MG63 (cell line): ENCODE measurements around the gene MYL3. TPM values are rescaled to one million over a fixed set of nuclear protein-coding genes. Genes with fewer than 3 reads are reported as not detected.

Experiments
- DNase-seq: peaks from one replicate; pipeline ENCODE4 v3.0.0-alpha.2; 2020
- H3K27me3 ChIP-seq: fragments of 250-450 bp; sonication (Bioruptor Pico); 2 replicates; pipeline ENCODE4 v1.5.1; 2020; ENCODE audit warnings: mild to moderate bottlenecking, moderate library complexity
- H3K36me3 ChIP-seq: fragments of 250-450 bp; sonication (Bioruptor Pico); 2 replicates; pipeline ENCODE4 v1.5.1; 2020; ENCODE audit warnings: mild to moderate bottlenecking, moderate library complexity
- H3K4me3 ChIP-seq: fragments of 250-450 bp; sonication (Bioruptor Pico); 2 replicates; pipeline ENCODE4 v1.5.1; 2020; ENCODE audit warnings: mild to moderate bottlenecking, moderate library complexity
- H3K9me3 ChIP-seq: fragments of 250-450 bp; sonication (Bioruptor Pico); 2 replicates; pipeline ENCODE4 v1.5.1; 2020; ENCODE audit warnings: mild to moderate bottlenecking, moderate library complexity
- total RNA-seq: library from RNA; depleted of rRNA; stranded (reverse); fragments of >200 nt; shearing (Covaris generic); gene quantifications from 2 replicates; pipeline ENCODE4 v1.2.3, GENCODE V29; 2014; ENCODE audit warnings: low replicate concordance

The MYL3 gene
- total RNA-seq, 1 experiment from 2014 or later: not detected

DNA sequence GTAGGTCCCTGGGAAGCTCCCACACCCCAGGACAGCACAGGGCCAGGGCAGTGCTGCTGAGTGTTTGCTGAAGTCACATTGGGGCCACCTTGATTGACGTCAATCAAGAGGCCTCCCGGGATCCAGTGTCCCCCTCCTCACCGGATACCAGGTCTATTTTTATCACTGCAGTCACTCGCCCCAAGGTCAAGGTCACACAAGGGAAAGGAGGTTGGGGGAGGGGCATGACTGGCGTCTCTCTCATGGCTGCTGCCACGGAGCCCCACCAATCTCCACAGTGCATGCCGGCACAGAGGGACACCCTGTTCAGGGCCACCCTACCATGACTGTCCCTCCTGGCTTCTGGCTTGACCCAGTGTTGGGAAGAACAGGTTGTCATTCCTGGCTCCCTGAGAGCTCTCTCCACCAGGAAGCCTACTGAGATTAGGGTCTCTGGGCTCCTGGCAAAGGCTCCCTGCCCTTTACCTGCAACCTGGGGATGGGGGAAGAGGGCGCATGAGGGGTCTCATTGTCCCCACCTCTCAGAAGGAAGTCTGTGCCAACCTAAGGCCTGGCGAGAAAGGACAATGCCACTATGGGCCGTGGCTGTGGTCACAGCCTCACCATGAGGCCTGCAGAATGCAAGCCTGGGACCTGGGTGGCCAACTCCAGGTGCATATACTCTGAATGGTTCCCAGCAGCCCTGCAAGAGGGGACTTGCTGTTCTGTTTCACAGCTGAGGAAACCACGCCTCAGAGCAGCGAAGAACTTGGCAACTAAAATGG is 1.5 kb downstream of the MYL3 start:
- DNase-seq: no peak
- no peak overlapping the region for H3K4me3 ChIP-seq
- no peaks in the 10 kb centered on the region for H3K9me3 ChIP-seq

DNA sequence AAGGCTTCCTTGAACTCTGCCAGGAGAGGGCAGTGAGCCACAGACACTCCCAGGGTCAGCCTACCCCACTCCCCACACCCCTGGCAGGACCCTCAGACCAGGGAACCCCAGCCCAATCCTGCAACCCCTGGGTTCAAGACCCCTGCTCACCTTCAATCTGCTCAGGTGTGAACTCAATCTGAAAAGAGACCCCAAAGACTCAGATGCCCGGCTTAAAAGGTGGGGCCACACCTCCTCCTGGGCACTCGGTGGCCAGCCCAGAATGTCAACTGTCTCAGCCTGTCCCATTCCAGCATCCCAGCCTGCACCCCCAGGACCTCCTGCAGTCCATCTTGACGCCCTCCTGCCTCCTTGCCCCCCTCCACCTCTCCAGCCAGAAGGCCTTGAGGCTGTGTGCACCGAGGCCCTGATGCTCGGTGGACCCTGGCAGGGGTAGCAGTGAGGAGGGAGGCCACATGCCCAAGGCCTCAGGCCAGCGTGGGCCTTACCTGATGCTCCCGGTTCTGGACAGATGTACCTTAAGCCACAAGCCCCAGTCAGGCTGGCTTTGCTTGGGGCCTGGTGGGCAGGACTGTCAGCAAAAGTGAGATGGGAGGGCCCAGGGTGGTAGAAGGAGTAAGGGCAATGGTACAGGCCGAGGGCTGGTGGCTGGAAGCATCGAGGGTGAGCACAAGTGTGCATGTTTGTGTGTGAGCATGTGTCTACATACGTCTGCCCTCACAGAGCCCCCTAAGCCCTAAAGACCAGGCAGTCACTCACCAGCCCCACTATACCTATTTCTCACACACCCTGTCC is 2.2 kb downstream of the MYL3 start:
- no peaks in the 10 kb centered on the region for H3K27me3 ChIP-seq
- H3K9me3 ChIP-seq: no peaks in the 10 kb centered on the region
- no peak overlapping the region for H3K4me3 ChIP-seq
- no peaks in the 10 kb centered on the region for H3K36me3 ChIP-seq
- no peak for DNase-seq

More for the DNA sequence above, 1.5 kb downstream of the MYL3 start:
- Histone ChIP-seq H3K36me3 (no peaks in the 10 kb centered on the region), H3K27me3 (no peaks in the 10 kb centered on the region)

DNA sequence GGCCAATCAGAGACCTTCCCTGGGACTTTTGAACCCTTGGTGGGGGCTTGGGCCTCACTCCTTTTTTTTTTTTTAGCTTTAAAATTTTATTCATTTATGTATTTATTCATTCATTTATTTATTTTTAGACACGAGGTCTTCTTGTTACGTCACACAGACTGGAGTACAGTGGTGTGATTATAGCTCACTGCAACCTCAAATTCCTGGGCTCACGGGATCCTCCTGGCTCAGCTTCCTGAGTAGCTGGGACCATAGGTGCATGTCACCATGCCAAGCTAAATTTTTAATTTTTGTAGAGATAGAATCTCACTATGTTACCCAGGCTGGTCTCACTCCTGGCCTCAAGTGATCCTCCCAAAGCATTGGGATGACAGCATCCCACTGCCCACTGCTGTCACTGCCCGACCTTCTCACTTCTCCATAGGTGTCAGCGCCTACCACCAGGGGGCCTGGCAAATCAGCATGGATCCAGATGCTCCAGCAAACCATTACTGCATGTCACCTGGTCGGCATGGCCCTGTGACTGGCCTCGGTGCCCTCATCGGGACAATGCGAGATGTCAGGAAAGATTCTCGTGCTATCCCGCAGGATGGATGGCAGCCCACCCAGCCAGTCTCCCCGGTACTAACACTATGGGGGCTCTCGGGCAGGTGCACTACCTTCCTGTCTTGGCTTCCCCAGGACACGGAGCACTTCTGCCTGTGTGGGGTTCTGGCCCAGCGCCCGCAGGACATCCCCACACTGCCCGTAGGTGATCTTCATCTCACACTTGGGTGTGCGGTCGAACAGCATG is 3.0 kb downstream of the MYL3 start:
- DNase-seq: no peak
- H3K9me3 ChIP-seq: no peaks in the 10 kb centered on the region
- no peaks in the 10 kb centered on the region for H3K27me3 ChIP-seq
- no peaks in the 10 kb centered on the region for H3K36me3 ChIP-seq
- H3K4me3 ChIP-seq: no peak overlapping the region

GRCh38 chr3:46859001-46859710 is 4.1 kb downstream of the MYL3 start:
- Histone ChIP-seq H3K27me3 (no peaks in the 10 kb centered on the region), H3K4me3 (no peak overlapping the region), H3K36me3 (no peaks in the 10 kb centered on the region), H3K9me3 (no peaks in the 10 kb centered on the region)
- no peak for DNase-seq

GRCh38 chr3:46858456-46858855 is 4.8 kb downstream of the MYL3 start:
- Histone ChIP-seq H3K27me3 (no peaks in the 10 kb centered on the region), H3K4me3 (no peak overlapping the region), H3K36me3 (no peaks in the 10 kb centered on the region), H3K9me3 (no peaks in the 10 kb centered on the region)
- no peak for DNase-seq

DNA sequence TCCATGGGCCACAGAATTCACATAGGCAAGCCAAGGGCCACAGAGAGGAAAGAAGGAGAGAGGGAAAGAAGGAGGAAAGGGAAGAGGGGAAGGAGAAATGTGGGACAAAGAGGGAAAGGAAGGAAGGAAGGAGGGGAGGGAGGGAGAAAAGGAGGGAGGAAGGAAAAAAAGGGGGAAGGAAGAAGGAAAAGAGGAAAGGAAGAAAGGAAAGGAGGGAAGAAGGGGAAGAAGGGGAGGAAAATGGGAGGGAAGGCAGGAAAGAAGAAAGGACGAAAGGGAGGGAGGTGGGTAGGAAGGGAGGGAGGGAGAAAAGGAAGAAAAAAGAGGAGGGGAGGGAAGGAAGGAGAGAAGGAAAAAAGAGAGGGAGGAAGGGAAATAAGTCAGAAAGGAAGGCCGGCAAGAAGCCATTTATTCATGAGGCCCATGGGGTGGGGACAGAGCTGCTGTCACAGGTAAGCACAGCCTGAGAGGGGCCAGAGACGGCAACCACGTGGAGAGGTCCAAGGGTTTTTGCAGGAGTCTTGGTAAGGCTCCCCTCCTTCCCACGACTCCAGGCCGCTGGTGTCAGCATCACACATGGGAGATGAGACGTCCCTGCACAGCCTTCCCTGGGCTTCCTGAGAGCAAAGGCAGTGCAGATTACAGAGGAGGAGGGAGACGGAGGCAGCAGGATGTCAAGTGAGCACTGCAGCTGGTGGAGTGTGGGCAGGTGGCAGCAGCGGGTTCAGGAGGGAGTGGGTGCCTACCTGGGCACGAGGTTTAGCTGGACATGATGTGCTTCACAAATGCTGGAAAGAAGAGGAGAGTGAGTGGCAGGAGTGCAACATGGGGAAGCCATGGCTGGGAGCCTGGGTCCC is 5.5 kb downstream of the MYL3 start:
- H3K9me3 ChIP-seq: no peaks in the 10 kb centered on the region
- no peak overlapping the region for H3K4me3 ChIP-seq
- H3K36me3 ChIP-seq: no peaks in the 10 kb centered on the region
- H3K27me3 ChIP-seq: no peaks in the 10 kb centered on the region
- no peak for DNase-seq

DNA sequence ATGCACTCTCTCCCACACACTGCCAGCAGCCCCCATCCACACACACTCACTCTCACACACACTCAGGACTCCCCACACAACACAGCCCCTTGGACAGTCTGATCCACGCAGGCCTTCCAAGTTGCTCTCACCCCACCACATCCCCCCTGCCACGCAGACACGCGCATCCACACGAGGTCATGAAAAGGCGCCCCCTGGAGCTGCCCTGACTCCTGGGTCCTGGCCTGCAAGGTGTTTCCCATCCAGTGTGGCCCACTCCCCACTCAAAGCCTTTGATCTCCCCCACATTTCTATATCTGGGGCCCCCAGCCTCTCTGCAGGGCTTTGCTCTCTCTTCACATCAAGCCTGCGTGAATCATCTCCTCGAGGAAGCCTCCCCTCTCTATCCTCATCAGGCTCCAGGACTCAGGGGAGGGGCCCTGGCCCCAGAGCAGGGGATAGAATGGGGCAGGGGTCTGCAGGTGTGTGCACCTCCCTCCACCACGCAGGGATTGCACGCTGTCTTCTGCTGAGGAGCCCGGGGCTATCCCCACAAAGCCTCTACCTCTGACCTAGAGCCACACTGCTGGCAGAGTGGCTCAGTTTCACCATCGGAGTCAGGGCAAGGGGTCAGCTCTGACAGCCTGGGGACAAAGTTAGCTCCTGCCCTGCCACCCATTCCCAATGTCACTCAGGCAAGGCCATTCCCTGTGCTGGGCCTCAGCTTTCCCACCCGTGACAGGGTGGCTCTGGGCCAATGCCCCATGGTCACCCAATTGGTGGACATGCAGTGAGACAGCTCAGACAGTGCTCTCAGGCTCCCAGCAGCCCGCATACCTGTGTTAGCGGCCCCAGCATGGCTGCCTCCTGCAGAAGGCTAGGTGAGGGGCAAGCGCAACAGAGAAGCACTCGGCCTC is 6.4 kb downstream of the MYL3 start:
- DNase-seq: no peak
- Histone ChIP-seq H3K27me3 (no peaks in the 10 kb centered on the region), H3K9me3 (no peaks in the 10 kb centered on the region)

GRCh38 chr3:46854555-46854991 is 8.7 kb downstream of the MYL3 start:
- Histone ChIP-seq H3K27me3 (no peaks in the 10 kb centered on the region), H3K4me3 (no peak overlapping the region), H3K36me3 (no peaks in the 10 kb centered on the region), H3K9me3 (no peaks in the 10 kb centered on the region)
- no peak for DNase-seq

More for the DNA sequence above, 6.4 kb downstream of the MYL3 start:
- H3K36me3 ChIP-seq: no peaks in the 10 kb centered on the region
- H3K4me3 ChIP-seq: no peak overlapping the region

- no peaks in the 10 kb centered on the region for H3K27me3 ChIP-seq
- no peak overlapping the region for H3K4me3 ChIP-seq
- DNase-seq: no peak
- no peaks in the 10 kb centered on the region for H3K9me3 ChIP-seq
- H3K36me3 ChIP-seq: no peaks in the 10 kb centered on the region
These were observed 9.5 kb downstream of the MYL3 start for GRCh38 chr3:46853441-46854415.

DNA sequence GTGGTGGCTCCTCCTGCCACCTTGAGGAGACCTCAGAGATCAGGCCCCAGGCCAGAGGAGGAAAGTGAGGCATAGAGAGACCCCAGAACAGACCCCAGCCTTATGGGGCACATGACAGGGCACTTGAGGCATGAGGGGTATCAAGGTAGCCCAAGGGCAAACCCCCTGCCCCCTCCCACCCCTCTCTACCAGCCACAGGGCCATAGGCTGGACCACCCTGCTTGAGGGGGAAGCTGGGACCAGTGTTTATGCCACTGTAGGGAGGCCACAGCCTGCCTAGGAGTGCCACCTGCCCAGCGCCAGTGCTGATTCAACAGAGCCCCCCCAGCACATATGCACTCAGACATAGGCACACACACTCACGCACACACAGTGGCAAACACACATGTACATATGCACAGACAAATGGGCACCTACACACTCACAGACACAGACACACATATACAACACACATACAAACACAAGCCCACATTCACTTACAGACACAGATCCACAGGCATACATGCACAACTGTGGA is 10.3 kb downstream of the MYL3 start:
- DNase-seq: no peak
- Histone ChIP-seq H3K9me3 (no peaks in the 10 kb centered on the region), H3K36me3 (no peaks in the 10 kb centered on the region), H3K27me3 (no peaks in the 10 kb centered on the region), H3K4me3 (no peak overlapping the region)

DNA sequence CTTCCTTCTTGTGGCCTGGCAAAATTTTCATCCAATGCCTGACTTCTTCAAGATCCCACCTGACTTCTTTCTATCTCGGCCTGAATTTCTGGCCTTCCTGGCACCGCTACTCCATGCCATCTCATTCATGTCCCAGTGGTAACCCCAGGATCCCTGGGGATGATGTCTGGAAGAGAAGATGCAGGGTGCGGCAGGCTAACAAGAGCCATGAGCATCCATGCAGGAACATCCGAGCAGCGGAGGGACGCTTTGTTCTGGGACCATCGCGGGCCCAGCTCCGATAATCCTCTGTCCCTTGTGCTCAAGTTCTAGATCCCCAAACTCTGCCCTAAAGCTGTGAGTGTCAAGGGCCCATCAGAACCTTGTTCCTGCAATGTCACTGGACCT is 10.9 kb downstream of the MYL3 start:
- no peaks in the 10 kb centered on the region for H3K9me3 ChIP-seq
- H3K36me3 ChIP-seq: no peaks in the 10 kb centered on the region
- no peak overlapping the region for H3K4me3 ChIP-seq
- H3K27me3 ChIP-seq: no peaks in the 10 kb centered on the region
- DNase-seq: no peak

GRCh38 chr3:46851364-46852333 is 11.6 kb downstream of the MYL3 start:
- Histone ChIP-seq H3K9me3 (no peaks in the 10 kb centered on the region), H3K36me3 (no peaks in the 10 kb centered on the region), H3K4me3 (no peak overlapping the region), H3K27me3 (no peaks in the 10 kb centered on the region)
- no peak for DNase-seq

- DNase-seq: no peak
- H3K27me3 ChIP-seq: no peaks in the 10 kb centered on the region
- H3K4me3 ChIP-seq: no peak overlapping the region
- no peaks in the 10 kb centered on the region for H3K36me3 ChIP-seq
- no peaks in the 10 kb centered on the region for H3K9me3 ChIP-seq
These were observed 12.8 kb downstream of the MYL3 start for GRCh38 chr3:46850468-46850779.
